ENCODE data around the gene IFNA17.
"Not testable (repeated sequence)": the region's sequence is repeated elsewhere in the genome, so short reads cannot be mapped to it uniquely, and the experiment has no call there.

The IFNA17 gene

DNA sequence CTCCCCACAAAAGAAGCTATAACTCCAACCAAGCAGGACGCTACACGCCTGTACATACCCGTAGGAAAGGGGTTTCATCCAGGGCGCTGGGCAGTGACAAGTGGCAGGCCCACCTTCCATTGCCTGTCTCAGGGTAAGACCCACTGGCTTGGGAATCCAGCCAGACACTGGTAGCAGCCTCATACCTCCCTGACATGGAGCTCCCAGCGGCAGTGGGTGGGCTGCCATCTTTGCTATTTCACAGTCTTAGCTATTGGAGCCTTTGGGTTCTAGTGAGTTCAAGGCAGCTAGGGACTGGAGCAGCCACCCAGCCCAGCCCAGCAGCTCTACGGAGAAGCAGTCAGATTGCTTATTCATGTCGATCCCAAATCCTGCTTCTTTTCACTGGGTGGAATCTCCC lies 17.7 kb downstream of the IFNA17 start:
- Histone ChIP-seq H3K9me3 (ENCODE audit: control insufficient read depth, insufficient read depth, low read length) (no peaks in the 10 kb centered on the region), H3K4me1 (ENCODE audit: control insufficient read depth, insufficient read depth, low read length) (no peaks in the 10 kb centered on the region), H3K4me3 (ENCODE audit: low read length) (no peak overlapping the region), H3K27ac (ENCODE audit: low read length) (no peak overlapping the region), H3K36me3 (ENCODE audit: control insufficient read depth, insufficient read depth, low read length) (no peaks in the 10 kb centered on the region), H3K27me3 (ENCODE audit: control insufficient read depth, insufficient read depth, low read length) (no peaks in the 10 kb centered on the region)
- DNase-seq (ENCODE audit: low read depth, low spot score), result no peak
- no CpG with 5 or more reads among the region's 7 CpGs for WGBS (ENCODE audit: insufficient coverage, insufficient read length)

DNA sequence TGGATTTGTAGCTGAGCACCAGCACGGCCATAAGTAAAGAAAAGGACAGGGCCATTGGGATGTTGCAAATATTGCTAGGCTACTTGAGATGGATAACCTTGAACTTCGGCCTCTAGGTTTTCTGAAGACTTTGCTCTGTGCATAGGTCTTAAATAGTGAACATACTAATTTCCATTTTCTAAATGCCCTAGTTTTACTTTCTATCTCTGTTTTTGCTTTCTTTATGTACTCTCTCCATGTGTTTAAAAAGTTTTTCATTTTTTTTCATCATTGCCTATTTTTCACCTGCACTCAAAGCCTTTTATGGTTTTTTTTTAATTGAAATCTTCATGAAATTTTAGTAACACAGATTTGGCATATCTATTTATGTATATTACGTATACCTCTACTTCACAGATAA lies 21.0 kb downstream of the IFNA17 start, which contains the start of gene IFNA10:
TSS of gene IFNA10 (minus strand) at position 101 of the 400 bp plus-strand sequence. CDS start at position 55, 46 bp downstream.
- WGBS (ENCODE audit: insufficient coverage, insufficient read length), result no CpG with 5 or more reads among the region's 3 CpGs
- not testable (repeated sequence) for H3K4me3 ChIP-seq (ENCODE audit: low read length); H3K27ac ChIP-seq (ENCODE audit: low read length); H3K9me3 ChIP-seq (ENCODE audit: control insufficient read depth, insufficient read depth, low read length); DNase-seq (ENCODE audit: low read depth, low spot score); H3K4me1 ChIP-seq (ENCODE audit: control insufficient read depth, insufficient read depth, low read length); H3K27me3 ChIP-seq (ENCODE audit: control insufficient read depth, insufficient read depth, low read length); H3K36me3 ChIP-seq (ENCODE audit: control insufficient read depth, insufficient read depth, low read length)

- H3K4me1 ChIP-seq (ENCODE audit: control insufficient read depth, insufficient read depth, low read length), result no peaks in the 10 kb centered on the region
- H3K27me3 ChIP-seq (ENCODE audit: control insufficient read depth, insufficient read depth, low read length), result no peaks in the 10 kb centered on the region
- H3K36me3 ChIP-seq (ENCODE audit: control insufficient read depth, insufficient read depth, low read length), result no peaks in the 10 kb centered on the region
- no peak for DNase-seq (ENCODE audit: low read depth, low spot score)
- no peak overlapping the region for H3K27ac ChIP-seq (ENCODE audit: low read length)
- H3K4me3 ChIP-seq (ENCODE audit: low read length), result no peak overlapping the region
- H3K9me3 ChIP-seq (ENCODE audit: control insufficient read depth, insufficient read depth, low read length), result no peaks in the 10 kb centered on the region
Measured at GRCh38 chr9:21205204-21205603, 22.8 kb downstream of the IFNA17 start.

DNA sequence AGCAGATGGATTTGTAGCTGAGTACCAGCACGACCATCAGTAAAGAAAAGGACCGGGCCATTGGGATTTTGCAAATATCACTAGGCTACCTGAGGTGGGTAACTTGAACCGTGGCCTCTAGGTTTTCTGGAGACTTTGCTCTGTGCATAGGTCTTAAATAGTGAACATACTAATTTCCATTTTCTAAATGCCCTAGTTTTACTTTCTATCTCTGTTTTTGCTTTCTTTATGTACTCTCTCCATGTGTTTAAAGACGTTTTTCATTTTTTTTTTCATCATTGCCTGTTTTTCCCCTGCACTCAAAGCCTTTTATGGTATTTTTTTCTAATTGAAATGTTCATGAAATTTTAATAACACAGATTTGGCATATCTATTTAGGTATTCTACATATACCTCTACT lies 25.9 kb downstream of the IFNA17 start, which contains the start of gene IFNA7:
TSS of gene IFNA7 (minus strand) at position 101 of the 400 bp plus-strand sequence. CDS start at position 61, 40 bp downstream.
- H3K36me3 ChIP-seq (ENCODE audit: control insufficient read depth, insufficient read depth, low read length); H3K27me3 ChIP-seq (ENCODE audit: control insufficient read depth, insufficient read depth, low read length); DNase-seq (ENCODE audit: low read depth, low spot score); H3K27ac ChIP-seq (ENCODE audit: low read length); H3K4me3 ChIP-seq (ENCODE audit: low read length); H3K9me3 ChIP-seq (ENCODE audit: control insufficient read depth, insufficient read depth, low read length); H3K4me1 ChIP-seq (ENCODE audit: control insufficient read depth, insufficient read depth, low read length): not testable (repeated sequence)
- no CpG with 5 or more reads among the region's 4 CpGs for WGBS (ENCODE audit: insufficient coverage, insufficient read length)

- not testable (repeated sequence) for H3K4me1 ChIP-seq (ENCODE audit: control insufficient read depth, insufficient read depth, low read length); DNase-seq (ENCODE audit: low read depth, low spot score); H3K9me3 ChIP-seq (ENCODE audit: control insufficient read depth, insufficient read depth, low read length); H3K4me3 ChIP-seq (ENCODE audit: low read length); H3K27ac ChIP-seq (ENCODE audit: low read length); H3K36me3 ChIP-seq (ENCODE audit: control insufficient read depth, insufficient read depth, low read length); H3K27me3 ChIP-seq (ENCODE audit: control insufficient read depth, insufficient read depth, low read length)
- WGBS (ENCODE audit: insufficient coverage, insufficient read length), result no CpG with 5 or more reads among the region's 6 CpGs
Measured at GRCh38 chr9:21194867-21195776, 32.9 kb downstream of the IFNA17 start.

DNA sequence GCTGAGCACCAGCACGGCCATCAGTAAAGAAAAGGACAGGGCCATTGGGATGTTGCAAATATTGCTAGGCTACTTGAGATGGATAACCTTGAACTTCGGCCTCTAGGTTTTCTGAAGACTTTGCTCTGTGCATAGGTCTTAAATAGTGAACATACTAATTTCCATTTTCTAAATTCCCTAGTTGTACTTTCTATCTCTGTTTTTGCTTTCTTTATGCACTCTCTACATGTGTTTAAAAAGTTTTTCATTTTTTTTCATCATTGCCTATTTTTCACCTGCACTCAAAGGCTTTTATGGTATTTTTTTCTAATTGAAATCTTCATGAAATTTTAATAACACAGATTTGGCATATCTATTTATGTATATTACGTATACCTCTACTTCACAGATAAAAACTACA lies 40.5 kb downstream of the IFNA17 start, which contains the start of gene IFNA4:
TSS of gene IFNA4 (minus strand) at position 101 of the 400 bp plus-strand sequence. CDS start at position 45, 56 bp downstream.
- H3K4me3 ChIP-seq (ENCODE audit: low read length); H3K4me1 ChIP-seq (ENCODE audit: control insufficient read depth, insufficient read depth, low read length); H3K9me3 ChIP-seq (ENCODE audit: control insufficient read depth, insufficient read depth, low read length); H3K27me3 ChIP-seq (ENCODE audit: control insufficient read depth, insufficient read depth, low read length); DNase-seq (ENCODE audit: low read depth, low spot score); H3K27ac ChIP-seq (ENCODE audit: low read length); H3K36me3 ChIP-seq (ENCODE audit: control insufficient read depth, insufficient read depth, low read length): not testable (repeated sequence)
- no CpG with 5 or more reads among the region's 3 CpGs for WGBS (ENCODE audit: insufficient coverage, insufficient read length)

DNA sequence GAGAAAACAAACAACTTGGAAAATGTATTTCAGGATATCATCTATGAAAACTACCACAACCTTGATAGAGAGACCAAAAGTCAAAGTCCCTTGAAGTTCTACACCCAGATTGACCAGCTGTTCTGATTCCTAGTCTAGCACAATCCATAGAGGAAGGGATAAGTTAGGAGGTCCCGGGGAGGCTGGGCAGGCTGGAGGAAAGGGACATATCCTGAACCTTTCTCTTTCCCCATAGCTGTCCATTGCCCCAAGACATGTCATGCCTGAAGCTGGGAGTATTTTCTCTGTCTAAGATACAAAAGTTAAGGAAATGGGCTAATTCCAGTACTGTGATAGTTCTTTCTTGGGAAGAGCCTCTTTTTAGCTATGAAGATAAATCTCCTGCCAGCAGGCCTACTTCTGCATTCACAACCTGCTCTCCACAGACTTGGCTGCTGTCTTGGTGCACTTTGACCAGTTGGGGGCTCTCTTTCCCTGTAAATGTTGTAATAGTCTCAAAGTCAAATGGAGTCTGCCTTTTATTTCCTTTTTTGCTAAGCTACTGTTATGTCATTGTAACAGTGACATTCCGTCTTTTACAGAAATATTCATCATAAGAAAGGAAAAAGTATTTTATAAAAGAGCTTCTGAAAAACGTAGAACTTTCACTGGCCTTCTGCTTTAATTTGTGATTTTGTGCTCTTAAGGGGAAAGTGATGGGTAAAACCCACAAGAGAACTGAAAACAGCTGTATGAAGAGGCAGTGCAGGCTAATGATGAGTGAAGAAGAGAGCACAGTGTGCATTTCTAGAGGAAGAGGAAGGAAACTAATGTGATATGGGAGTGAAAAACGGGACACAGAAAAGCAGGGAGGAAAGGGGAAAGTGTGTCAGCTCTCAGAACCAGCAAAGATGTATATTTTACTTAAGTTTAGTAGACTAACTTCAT lies 44.9 kb downstream of the IFNA17 start:
- WGBS (ENCODE audit: insufficient coverage, insufficient read length), result no CpG with 5 or more reads among the region's 4 CpGs
- H3K36me3 ChIP-seq (ENCODE audit: control insufficient read depth, insufficient read depth, low read length); H3K27me3 ChIP-seq (ENCODE audit: control insufficient read depth, insufficient read depth, low read length); H3K4me3 ChIP-seq (ENCODE audit: low read length); H3K9me3 ChIP-seq (ENCODE audit: control insufficient read depth, insufficient read depth, low read length); H3K4me1 ChIP-seq (ENCODE audit: control insufficient read depth, insufficient read depth, low read length); H3K27ac ChIP-seq (ENCODE audit: low read length); DNase-seq (ENCODE audit: low read depth, low spot score): not testable (repeated sequence)

Measured in iPS DF 6.9 (cell line).